HepG2 (cell line): ENCODE results near the gene USF2. TPM values are rescaled to one million over a fixed set of nuclear protein-coding genes. Genes with fewer than 3 reads are reported as not detected.

Experiments used
- BRD4 ChIP-seq: sonication (generic); formaldehyde crosslinking; IDR thresholded peaks from 2 replicates; pipeline ENCODE4 v1.4.0; 2020; ENCODE audit warnings: missing genetic modification reagents
- EED ChIP-seq: sonication (generic); formaldehyde crosslinking; IDR thresholded peaks from 2 replicates; pipeline ENCODE4 v1.5.0; 2020; ENCODE audit warnings: mild to moderate bottlenecking, missing genetic modification reagents
- TIGD3 ChIP-seq: sonication (generic); formaldehyde crosslinking; IDR thresholded peaks from 2 replicates; pipeline ENCODE4 v1.5.1; 2020; ENCODE audit warnings: mild to moderate bottlenecking, missing genetic modification reagents, borderline replicate concordance
- ZNF512 ChIP-seq: sonication (generic); formaldehyde crosslinking; IDR thresholded peaks from 2 replicates; pipeline ENCODE4 v1.4.0; 2020; ENCODE audit warnings: mild to moderate bottlenecking, missing genetic modification reagents
- ZNF644 ChIP-seq: IDR thresholded peaks from 2 replicates; pipeline ENCODE4 v1.6.1; 2016; ENCODE audit warnings: low read depth
- ZNF672 ChIP-seq: sonication (generic); formaldehyde crosslinking; IDR thresholded peaks from 2 replicates; pipeline ENCODE4 v1.8.1; 2022; ENCODE audit warnings: missing genetic modification reagents
- ZNF770 ChIP-seq: sonication (generic); formaldehyde crosslinking; IDR thresholded peaks from 2 replicates; pipeline ENCODE4 v1.5.0; 2020; ENCODE audit warnings: mild to moderate bottlenecking, missing genetic modification reagents
- ZNF782 ChIP-seq: sonication (generic); formaldehyde crosslinking; IDR thresholded peaks from 2 replicates; pipeline ENCODE4 v1.4.0; 2020; ENCODE audit warnings: missing genetic modification reagents, mild to moderate bottlenecking, borderline replicate concordance
- ZZZ3 ChIP-seq: sonication (generic); formaldehyde crosslinking; IDR thresholded peaks from 2 replicates; pipeline ENCODE4 v1.4.0; 2020; ENCODE audit warnings: missing genetic modification reagents, mild to moderate bottlenecking, borderline replicate concordance
- polyA plus RNA-seq, 8 experiments: library from polyadenylated mRNA; depleted of rRNA in 3 of 8; stranded (reverse) in 7 of 8; unstranded in 1 of 8; fragments of >200 nt; fragmentation: Illumina TruSeq in 4 of 8; extraction: Trizol in 4 of 8; gene quantifications; 2 replicates each; pipeline versions ENCODE4 v1.2.1 to v1.2.3, GENCODE V29; 2011 to 2016; ENCODE audit warnings: low read depth in 4 of 8, missing spikeins in 1 of 8, mixed read lengths in 1 of 8; ENCODE audit not compliant: insufficient read depth in 1 of 8
- total RNA-seq, 5 experiments: library from RNA; depleted of rRNA; stranded (reverse); fragments of >200 nt; fragmentation: Illumina TruSeq; extraction: Trizol; gene quantifications; 2 replicates each; pipeline ENCODE4 v1.2.3, GENCODE V29; 2016; ENCODE audit warnings: low read depth in 1 of 5

USF2 gene
- total and polyA plus RNA-seq, 2 of the 13 experiments (the other 11 are each of a cell fraction or from before 2014, with no cell fraction given): 54.9 to 106 TPM

- TF ChIP-seq ZNF782 (CRISPR knock-in tag): no peak
- TF ChIP-seq TIGD3 (CRISPR knock-in tag): no peak
- TF ChIP-seq BRD4: no peak
- TF ChIP-seq ZNF672: no peak
- no peak for TF ChIP-seq ZNF644
- TF ChIP-seq EED (CRISPR knock-in tag): no peak
- TF ChIP-seq ZNF512 (CRISPR knock-in tag): no peak
- TF ChIP-seq ZNF770 (CRISPR knock-in tag): 0 out of 2 replicates have a peak, but pooled peaks have one; percentile 51
- no peak for TF ChIP-seq ZZZ3 (CRISPR knock-in tag)
- TF ChIP-seq, all 625 proteins: peak for 2
Measured at GRCh38 chr19:35310811-35311465, 42.2 kb downstream of the USF2 start (continued).
